ENCODE data around the gene PKHD1.

The PKHD1 gene

DNA sequence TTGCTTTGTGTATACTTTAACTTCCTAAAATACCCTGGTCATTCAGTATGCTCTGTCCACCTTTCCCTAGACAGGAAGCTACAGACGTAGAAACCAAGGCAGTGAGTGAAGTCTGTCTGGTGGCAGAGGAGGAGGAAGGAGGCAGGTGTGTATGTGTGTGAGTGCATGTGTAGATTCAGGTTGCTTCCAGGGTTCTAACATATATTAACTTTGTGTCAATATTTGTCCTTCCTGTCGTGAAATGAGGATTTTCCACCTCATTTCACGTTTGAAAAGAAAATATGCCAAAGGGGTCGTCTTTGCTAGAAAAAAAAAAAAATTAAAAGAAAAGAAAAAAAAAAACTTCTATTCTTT, 411.5 kb downstream of the PKHD1 start:
- Histone ChIP-seq H3K4me3 (replicated peaks; ENCODE audit: insufficient read depth, low read length) (no peak overlapping the region), H3K27me3 (ENCODE audit: insufficient read depth, poor library complexity, severe bottlenecking) (no peaks in the 10 kb centered on the region), H3K27ac (replicated peaks) (no peak overlapping the region)
- TF ChIP-seq POLR2AphosphoS5 (IDR thresholded peaks at IDR 0.05; ENCODE audit: low read depth) (no peak), SPI1 (IDR thresholded peaks at IDR 0.05; ENCODE audit: borderline replicate concordance, low read depth) (no peak), GABPA (IDR thresholded peaks at IDR 0.05; ENCODE audit: low read depth) (no peak)
- TF ChIP-seq, protein P1, sequence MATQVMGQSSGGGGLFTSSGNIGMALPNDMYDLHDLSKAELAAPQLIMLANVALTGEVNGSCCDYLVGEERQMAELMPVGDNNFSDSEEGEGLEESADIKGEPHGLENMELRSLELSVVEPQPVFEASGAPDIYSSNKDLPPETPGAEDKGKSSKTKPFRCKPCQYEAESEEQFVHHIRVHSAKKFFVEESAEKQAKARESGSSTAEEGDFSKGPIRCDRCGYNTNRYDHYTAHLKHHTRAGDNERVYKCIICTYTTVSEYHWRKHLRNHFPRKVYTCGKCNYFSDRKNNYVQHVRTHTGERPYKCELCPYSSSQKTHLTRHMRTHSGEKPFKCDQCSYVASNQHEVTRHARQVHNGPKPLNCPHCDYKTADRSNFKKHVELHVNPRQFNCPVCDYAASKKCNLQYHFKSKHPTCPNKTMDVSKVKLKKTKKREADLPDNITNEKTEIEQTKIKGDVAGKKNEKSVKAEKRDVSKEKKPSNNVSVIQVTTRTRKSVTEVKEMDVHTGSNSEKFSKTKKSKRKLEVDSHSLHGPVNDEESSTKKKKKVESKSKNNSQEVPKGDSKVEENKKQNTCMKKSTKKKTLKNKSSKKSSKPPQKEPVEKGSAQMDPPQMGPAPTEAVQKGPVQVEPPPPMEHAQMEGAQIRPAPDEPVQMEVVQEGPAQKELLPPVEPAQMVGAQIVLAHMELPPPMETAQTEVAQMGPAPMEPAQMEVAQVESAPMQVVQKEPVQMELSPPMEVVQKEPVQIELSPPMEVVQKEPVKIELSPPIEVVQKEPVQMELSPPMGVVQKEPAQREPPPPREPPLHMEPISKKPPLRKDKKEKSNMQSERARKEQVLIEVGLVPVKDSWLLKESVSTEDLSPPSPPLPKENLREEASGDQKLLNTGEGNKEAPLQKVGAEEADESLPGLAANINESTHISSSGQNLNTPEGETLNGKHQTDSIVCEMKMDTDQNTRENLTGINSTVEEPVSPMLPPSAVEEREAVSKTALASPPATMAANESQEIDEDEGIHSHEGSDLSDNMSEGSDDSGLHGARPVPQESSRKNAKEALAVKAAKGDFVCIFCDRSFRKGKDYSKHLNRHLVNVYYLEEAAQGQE (IDR thresholded peaks at IDR 0.05; ENCODE audit: insufficient replicate concordance, low read depth), result no peak
- TF ChIP-seq, protein P2, sequence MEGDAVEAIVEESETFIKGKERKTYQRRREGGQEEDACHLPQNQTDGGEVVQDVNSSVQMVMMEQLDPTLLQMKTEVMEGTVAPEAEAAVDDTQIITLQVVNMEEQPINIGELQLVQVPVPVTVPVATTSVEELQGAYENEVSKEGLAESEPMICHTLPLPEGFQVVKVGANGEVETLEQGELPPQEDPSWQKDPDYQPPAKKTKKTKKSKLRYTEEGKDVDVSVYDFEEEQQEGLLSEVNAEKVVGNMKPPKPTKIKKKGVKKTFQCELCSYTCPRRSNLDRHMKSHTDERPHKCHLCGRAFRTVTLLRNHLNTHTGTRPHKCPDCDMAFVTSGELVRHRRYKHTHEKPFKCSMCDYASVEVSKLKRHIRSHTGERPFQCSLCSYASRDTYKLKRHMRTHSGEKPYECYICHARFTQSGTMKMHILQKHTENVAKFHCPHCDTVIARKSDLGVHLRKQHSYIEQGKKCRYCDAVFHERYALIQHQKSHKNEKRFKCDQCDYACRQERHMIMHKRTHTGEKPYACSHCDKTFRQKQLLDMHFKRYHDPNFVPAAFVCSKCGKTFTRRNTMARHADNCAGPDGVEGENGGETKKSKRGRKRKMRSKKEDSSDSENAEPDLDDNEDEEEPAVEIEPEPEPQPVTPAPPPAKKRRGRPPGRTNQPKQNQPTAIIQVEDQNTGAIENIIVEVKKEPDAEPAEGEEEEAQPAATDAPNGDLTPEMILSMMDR (IDR thresholded peaks at IDR 0.05; ENCODE audit: insufficient read depth, low read length), result no peak
- DNase-seq (ENCODE audit: low read depth in 1 of 2, low spot score in 1 of 2), result no peak

DNA sequence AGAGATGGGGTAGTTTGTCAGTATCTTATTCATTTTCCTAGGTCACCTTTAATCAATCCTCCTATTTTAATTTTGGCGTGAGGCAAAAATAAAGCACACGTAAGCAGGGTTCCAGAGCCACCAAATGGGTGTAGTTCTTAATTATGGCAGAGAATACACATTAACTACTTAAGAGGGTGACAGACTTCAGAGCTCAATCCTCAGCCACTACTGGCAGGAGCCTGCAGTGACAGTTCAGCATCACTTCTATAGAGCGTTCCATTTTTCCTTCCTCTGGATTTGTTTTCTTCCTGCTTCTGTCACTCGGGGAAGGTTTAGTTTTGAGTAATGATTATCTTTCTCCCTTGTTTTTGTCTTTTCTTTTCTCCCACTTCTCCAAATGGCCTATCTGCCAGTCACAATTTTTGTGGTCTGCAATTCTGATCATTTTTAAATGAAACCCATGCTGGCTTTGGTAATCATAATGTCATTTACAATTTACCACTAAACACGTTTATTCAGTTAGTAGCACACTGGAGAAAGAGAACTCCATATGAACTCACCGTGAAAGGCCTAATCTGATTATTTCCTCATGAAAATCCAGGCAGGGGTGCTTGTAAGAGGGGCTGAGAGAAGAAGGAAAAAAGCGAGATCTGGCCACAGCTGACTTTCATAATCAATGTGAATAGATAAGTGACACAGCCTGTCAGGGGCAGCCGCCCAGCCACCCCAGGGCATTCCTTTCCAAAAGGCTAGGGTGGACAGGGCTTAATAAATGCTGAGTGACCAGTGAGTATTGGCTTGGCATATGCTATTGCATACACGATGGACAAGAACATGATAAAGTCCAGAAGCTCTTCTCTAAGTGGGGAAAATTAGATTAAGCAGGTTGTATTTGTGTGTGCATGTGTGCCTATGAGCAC, 412.1 kb downstream of the PKHD1 start:
- DNase-seq (ENCODE audit: low read depth in 1 of 2, low spot score in 1 of 2), result no peak
- H3K27ac ChIP-seq (replicated peaks), result no peak overlapping the region
- no peak overlapping the region for H3K4me3 ChIP-seq (replicated peaks; ENCODE audit: insufficient read depth, low read length)
- no peaks in the 10 kb centered on the region for H3K27me3 ChIP-seq (ENCODE audit: insufficient read depth, poor library complexity, severe bottlenecking)
- TF ChIP-seq GABPA (IDR thresholded peaks at IDR 0.05; ENCODE audit: low read depth), result no peak
- TF ChIP-seq, protein P1 (IDR thresholded peaks at IDR 0.05; ENCODE audit: insufficient replicate concordance, low read depth), result no peak
- TF ChIP-seq SPI1 (IDR thresholded peaks at IDR 0.05; ENCODE audit: borderline replicate concordance, low read depth), result no peak
- TF ChIP-seq POLR2AphosphoS5 (IDR thresholded peaks at IDR 0.05; ENCODE audit: low read depth), result no peak
- TF ChIP-seq, protein P2 (IDR thresholded peaks at IDR 0.05; ENCODE audit: insufficient read depth, low read length), result no peak

DNA sequence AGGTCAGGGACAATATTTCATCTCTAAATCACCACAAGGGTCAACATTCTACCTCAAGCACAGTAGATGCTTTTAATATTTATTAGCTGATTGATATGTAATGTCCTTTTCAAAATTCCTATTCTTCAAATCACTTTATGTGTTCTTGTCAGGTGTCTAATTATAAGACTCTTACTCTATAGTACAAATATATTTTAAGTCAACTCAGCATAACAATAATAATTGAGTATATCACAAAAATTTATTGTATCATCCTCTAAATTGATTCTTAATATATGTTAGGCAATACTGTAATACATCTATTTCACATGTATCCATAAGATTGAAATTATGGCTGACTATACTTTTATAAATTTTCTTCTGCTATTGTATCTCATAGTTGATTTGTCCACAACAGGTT, 423.9 kb downstream of the PKHD1 start:
- no peak overlapping the region for H3K4me3 ChIP-seq (replicated peaks; ENCODE audit: insufficient read depth, low read length)
- no peak overlapping the region for H3K27ac ChIP-seq (replicated peaks)
- H3K27me3 ChIP-seq (ENCODE audit: insufficient read depth, poor library complexity, severe bottlenecking), result no peaks in the 10 kb centered on the region
- DNase-seq (ENCODE audit: low read depth in 1 of 2, low spot score in 1 of 2), result no peak
- TF ChIP-seq POLR2AphosphoS5 (IDR thresholded peaks at IDR 0.05; ENCODE audit: low read depth), result no peak
- TF ChIP-seq, protein P1 (IDR thresholded peaks at IDR 0.05; ENCODE audit: insufficient replicate concordance, low read depth), result no peak
- no peak for TF ChIP-seq SPI1 (IDR thresholded peaks at IDR 0.05; ENCODE audit: borderline replicate concordance, low read depth)
- TF ChIP-seq GABPA (IDR thresholded peaks at IDR 0.05; ENCODE audit: low read depth), result no peak
- TF ChIP-seq, protein P2 (IDR thresholded peaks at IDR 0.05; ENCODE audit: insufficient read depth, low read length), result no peak

Data from HL-60 (cell line).